Suprapubic skin (tissue), 4 donors: Measurements from ENCODE around the gene TEX14. TPM values are rescaled to one million over a fixed set of nuclear protein-coding genes. Genes with fewer than 3 reads are reported as not detected.

ENCODE experiments used
- DNase-seq, 2 donors: peaks; one replicate each; pipeline ENCODE4 v3.0.0-alpha.2; 2019; ENCODE audit warnings: low spot score in 2 of 2
- H3K27ac ChIP-seq: fragments of 200-600 bp; sonication (generic); one replicate; pipeline ENCODE4 v1.5.1; 2019
- H3K27me3 ChIP-seq: fragments of 200-600 bp; sonication (generic); one replicate; pipeline ENCODE4 v1.5.1; 2019
- H3K36me3 ChIP-seq: fragments of 200-600 bp; sonication (generic); one replicate; pipeline ENCODE4 v1.5.1; 2019
- H3K4me1 ChIP-seq: fragments of 200-600 bp; sonication (generic); one replicate; pipeline ENCODE4 v1.5.1; 2019
- H3K4me3 ChIP-seq: fragments of 200-600 bp; sonication (generic); one replicate; pipeline ENCODE4 v1.5.1; 2019; ENCODE audit warnings: mild to moderate bottlenecking
- H3K9me3 ChIP-seq: fragments of 200-600 bp; sonication (generic); one replicate; pipeline ENCODE4 v1.5.1; 2019
- CTCF ChIP-seq, 2 donors: fragments of 200-600 bp in 1 of 2; fragments of 450-650 bp in 1 of 2; sonication (generic) in 1 of 2; IDR thresholded peaks; one replicate each; pipeline ENCODE4 v1.5.1; 2016 to 2019; ENCODE audit warnings: antibody characterized with exemption in 2 of 2, mild to moderate bottlenecking in 1 of 2, moderate library complexity in 1 of 2
- EP300 ChIP-seq: sonication (generic); formaldehyde crosslinking; IDR thresholded peaks from one replicate; pipeline ENCODE4 v1.6.1; 2017; ENCODE audit warnings: antibody characterized with exemption
- POLR2A ChIP-seq, 2 donors: fragments of 450-650 bp; IDR thresholded peaks; one replicate each; pipeline ENCODE4 v1.6.1; 2017; ENCODE audit warnings: antibody characterized with exemption in 2 of 2, mild to moderate bottlenecking in 2 of 2, moderate library complexity in 2 of 2
- POLR2AphosphoS5 ChIP-seq, 3 donors: sonication (generic); formaldehyde crosslinking; IDR thresholded peaks; one replicate each; pipeline ENCODE4 v1.6.1; 2017; ENCODE audit warnings: antibody characterized with exemption in 3 of 3
- WGBS: methylation state at CpG from one replicate; pipeline ENCODE4 v1.1.5; 2018; 5-methylcytosine and 5-hydroxymethylcytosine counted together
- total RNA-seq, 4 donors: library from RNA; depleted of rRNA; stranded (reverse); fragments of >200 nt; gene quantifications; one replicate each; pipeline ENCODE4 v1.1.0, GENCODE V29; 2016

Gene TEX14
- total RNA-seq, 4 donors from 2014 or later: 0.15 to 0.34 (median 0.32) TPM; not detected in 1

- H3K36me3 ChIP-seq: no peaks in the 10 kb centered on the region
- H3K27ac ChIP-seq: no peak overlapping the region
- WGBS: 45% methylated on average over 1 of the region's 1 CpG
- H3K9me3 ChIP-seq: no peaks in the 10 kb centered on the region
- H3K27me3 ChIP-seq: no peaks in the 10 kb centered on the region
- no peak overlapping the region for H3K4me3 ChIP-seq
- DNase-seq: no peak
- no peak for TF ChIP-seq POLR2A (IDR thresholded peaks at IDR 0.05)
- TF ChIP-seq EP300: no peak
- TF ChIP-seq POLR2AphosphoS5 (IDR thresholded peaks at IDR 0.05): no peak
- TF ChIP-seq CTCF (IDR thresholded peaks at IDR 0.05): no peak
- no peaks in the 10 kb centered on the region for H3K4me1 ChIP-seq
These were observed 67.1 kb downstream of the TEX14 start for GRCh38 chr17:58624751-58625150.

- WGBS: 81% methylated on average over 3 of the region's 3 CpGs
- H3K27ac ChIP-seq: no peak overlapping the region
- no peaks in the 10 kb centered on the region for H3K36me3 ChIP-seq
- no peaks in the 10 kb centered on the region for H3K9me3 ChIP-seq
- TF ChIP-seq CTCF (IDR thresholded peaks at IDR 0.05) (no peak), POLR2A (IDR thresholded peaks at IDR 0.05) (no peak), POLR2AphosphoS5 (IDR thresholded peaks at IDR 0.05) (no peak), EP300 (no peak)
- no peak for DNase-seq
- no peaks in the 10 kb centered on the region for H3K4me1 ChIP-seq
- H3K4me3 ChIP-seq: no peak overlapping the region
- no peaks in the 10 kb centered on the region for H3K27me3 ChIP-seq
These were observed 70.7 kb downstream of the TEX14 start for GRCh38 chr17:58621174-58621573.

- TF ChIP-seq EP300 (no peak), POLR2A (IDR thresholded peaks at IDR 0.05) (no peak), POLR2AphosphoS5 (IDR thresholded peaks at IDR 0.05) (no peak), CTCF (IDR thresholded peaks at IDR 0.05) (no peak)
- 54% methylated on average over 2 of the region's 2 CpGs for WGBS
- Histone ChIP-seq H3K4me3 (no peak overlapping the region), H3K36me3 (no peaks in the 10 kb centered on the region), H3K4me1 (no peaks in the 10 kb centered on the region), H3K9me3 (no peaks in the 10 kb centered on the region), H3K27me3 (no peaks in the 10 kb centered on the region), H3K27ac (no peak overlapping the region)
- no peak for DNase-seq
These were observed 73.5 kb downstream of the TEX14 start for GRCh38 chr17:58618336-58618735.

GRCh38 chr17:58617563-58617962, 74.3 kb downstream of the TEX14 start:
- DNase-seq: no peak
- no peaks in the 10 kb centered on the region for H3K27me3 ChIP-seq
- 81% methylated on average over 3 of the region's 3 CpGs for WGBS
- H3K9me3 ChIP-seq: no peaks in the 10 kb centered on the region
- H3K4me1 ChIP-seq: no peaks in the 10 kb centered on the region
- H3K4me3 ChIP-seq: no peak overlapping the region
- H3K27ac ChIP-seq: no peak overlapping the region
- no peaks in the 10 kb centered on the region for H3K36me3 ChIP-seq
- no peak for TF ChIP-seq POLR2A (IDR thresholded peaks at IDR 0.05)
- TF ChIP-seq POLR2AphosphoS5 (IDR thresholded peaks at IDR 0.05): no peak
- TF ChIP-seq CTCF (IDR thresholded peaks at IDR 0.05): no peak
- TF ChIP-seq EP300: no peak

GRCh38 chr17:58615768-58616659, 75.8 kb downstream of the TEX14 start:
- H3K27me3 ChIP-seq: no peaks in the 10 kb centered on the region
- WGBS: 63% methylated on average over 5 of the region's 5 CpGs
- no peaks in the 10 kb centered on the region for H3K4me1 ChIP-seq
- no peak overlapping the region for H3K27ac ChIP-seq
- TF ChIP-seq POLR2AphosphoS5 (IDR thresholded peaks at IDR 0.05) (no peak), POLR2A (IDR thresholded peaks at IDR 0.05) (no peak), EP300 (no peak), CTCF (IDR thresholded peaks at IDR 0.05) (no peak)
- no peak overlapping the region for H3K4me3 ChIP-seq
- no peak for DNase-seq
- no peaks in the 10 kb centered on the region for H3K36me3 ChIP-seq
- H3K9me3 ChIP-seq: no peaks in the 10 kb centered on the region
